Measurements from ENCODE around the gene WWC1. TPM values are rescaled to one million over a fixed set of nuclear protein-coding genes. Genes with fewer than 3 reads are reported as not detected.

Gene WWC1
- total and polyA plus RNA-seq, 9 donors, result 0.46 to 5.7 (median 0.93) TPM

DNA sequence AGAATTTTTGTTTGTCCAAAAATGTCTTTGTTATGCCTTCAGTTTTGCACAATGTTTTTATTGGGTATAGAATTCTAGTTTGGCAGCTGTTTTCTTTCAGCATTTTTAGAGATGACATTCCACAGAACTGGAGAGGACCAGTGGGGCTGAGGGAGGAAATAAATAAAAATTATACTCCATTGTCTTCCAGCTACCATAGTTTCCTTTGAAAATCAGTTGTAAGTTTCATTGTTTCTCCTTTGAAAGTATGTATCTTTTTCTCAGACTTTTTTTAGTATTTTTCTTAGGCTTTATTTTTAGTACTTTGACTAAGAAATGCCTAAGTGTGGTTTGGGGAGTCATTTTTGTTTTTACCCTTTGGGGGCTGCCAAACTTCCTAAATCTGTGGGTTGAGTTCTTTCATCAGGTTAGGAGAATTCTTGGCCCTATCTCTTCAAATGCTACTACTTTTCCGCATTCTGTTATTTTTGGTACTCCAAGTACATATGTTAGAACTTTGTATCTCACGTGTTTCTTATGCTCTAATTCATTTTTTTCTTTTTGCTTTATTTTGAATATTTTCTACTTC, 222.5 kb downstream of the WWC1 start:
- Histone ChIP-seq H3K27me3 (ENCODE audit: control insufficient read depth, insufficient read depth, low read length) (no peaks in the 10 kb centered on the region), H3K27ac (ENCODE audit: low read length) (no peak overlapping the region), H3K4me3 (ENCODE audit: low read length) (no peak overlapping the region), H3K4me1 (ENCODE audit: control insufficient read depth, insufficient read depth, low read length) (no peaks in the 10 kb centered on the region), H3K36me3 (ENCODE audit: control insufficient read depth, insufficient read depth, low read length) (peaks cover 53% of the 10 kb centered on the region), H3K9me3 (replicated peaks; ENCODE audit: control insufficient read depth, low read depth, low read length) (peaks cover 12% of the 10 kb centered on the region)
- no peak for DNase-seq
- WGBS (ENCODE audit: insufficient coverage), result no CpG with 5 or more reads among the region's 2 CpGs

Other genes with a start within 250 kb of the WWC1 start
- gene RARS1, start 194.8 kb downstream of the WWC1 start, total RNA-seq, result 92.5 TPM
- 10 to 100 TPM; 47.7 to 63.6 (median 56.8) TPM for gene RARS1, start 194.8 kb downstream of the WWC1 start, polyA plus RNA-seq (ENCODE audit: insufficient read depth in 1 of 8, insufficient read length in 8 of 8, low replicate concordance in 1 of 8)
- 0.62 TPM for gene FBLL1, start 237.7 kb downstream of the WWC1 start, total RNA-seq
- 1 to 10 TPM in 4 of 8 donors, under 1 TPM in 4; 0.47 to 1.9 (median 0.92) TPM for gene FBLL1, start 237.7 kb downstream of the WWC1 start, polyA plus RNA-seq (ENCODE audit: insufficient read depth in 1 of 8, insufficient read length in 8 of 8, low replicate concordance in 1 of 8)

All from muscle of leg (tissue), 11 donors.